ENCODE results near the gene EFCAB5. TPM values are rescaled to one million over a fixed set of nuclear protein-coding genes. Genes with fewer than 3 reads are reported as not detected.

The EFCAB5 gene
- total and polyA plus RNA-seq, 2 of the 13 experiments (the other 11 are each of a cell fraction or from before 2014, with no cell fraction given), result 0.15 TPM; not detected in 1

DNA sequence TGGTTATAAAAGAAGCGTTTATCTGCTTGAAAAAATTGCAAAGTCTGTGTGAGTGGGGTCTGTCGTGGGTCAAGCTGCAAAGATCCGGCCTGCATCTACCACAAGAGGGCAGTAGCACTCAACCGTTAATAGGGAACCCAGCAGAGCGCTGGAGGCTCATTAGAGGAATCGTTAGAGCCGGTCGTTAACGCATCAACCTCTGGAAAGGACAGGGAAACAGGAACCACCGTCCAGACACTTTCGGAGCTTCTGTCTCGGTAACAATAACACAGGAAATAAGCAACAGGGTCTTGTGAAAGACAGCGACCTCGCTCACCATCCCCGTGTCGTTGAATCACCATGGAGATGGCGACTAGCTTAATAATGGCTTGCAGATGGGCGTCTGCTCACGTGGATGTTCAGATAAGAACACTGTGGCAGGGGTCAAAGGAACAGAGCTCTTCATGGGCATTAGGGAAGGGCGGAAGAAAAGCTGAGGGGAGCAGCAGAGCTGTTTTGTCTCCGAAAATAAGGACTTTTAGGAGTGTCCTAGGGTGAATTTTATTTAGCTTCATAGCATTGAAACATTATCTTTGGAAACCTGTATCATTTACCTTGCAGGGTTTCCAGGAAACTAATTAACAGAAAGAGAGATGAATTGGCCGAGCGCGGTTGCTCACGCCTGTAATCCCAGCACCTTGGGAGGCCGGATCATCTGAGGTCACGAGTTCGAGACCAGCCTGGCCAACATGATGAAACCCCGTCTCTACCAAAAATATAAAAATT lies 163.3 kb downstream of the EFCAB5 start (continued):
- TF ChIP-seq CENPT (CRISPR knock-in tag; IDR thresholded peaks at IDR 0.05; ENCODE audit: low read depth) (no peak), ZSCAN30 (CRISPR knock-in tag; IDR thresholded peaks at IDR 0.05) (no peak), ZNF547 (CRISPR knock-in tag; IDR thresholded peaks at IDR 0.05) (no peak), ATF2 (CRISPR knock-in tag; IDR thresholded peaks at IDR 0.05) (no peak), ZNF816 (CRISPR knock-in tag; IDR thresholded peaks at IDR 0.05; ENCODE audit: borderline replicate concordance) (no peak), ZBTB40 (IDR thresholded peaks at IDR 0.05) (no peak), ZBTB40 (CRISPR knock-in tag; IDR thresholded peaks at IDR 0.05) (0 out of 2 replicates have a peak, but pooled peaks have one; percentile 44), ZBTB14 (CRISPR knock-in tag; IDR thresholded peaks at IDR 0.05) (no peak)
- TF ChIP-seq, protein P1, sequence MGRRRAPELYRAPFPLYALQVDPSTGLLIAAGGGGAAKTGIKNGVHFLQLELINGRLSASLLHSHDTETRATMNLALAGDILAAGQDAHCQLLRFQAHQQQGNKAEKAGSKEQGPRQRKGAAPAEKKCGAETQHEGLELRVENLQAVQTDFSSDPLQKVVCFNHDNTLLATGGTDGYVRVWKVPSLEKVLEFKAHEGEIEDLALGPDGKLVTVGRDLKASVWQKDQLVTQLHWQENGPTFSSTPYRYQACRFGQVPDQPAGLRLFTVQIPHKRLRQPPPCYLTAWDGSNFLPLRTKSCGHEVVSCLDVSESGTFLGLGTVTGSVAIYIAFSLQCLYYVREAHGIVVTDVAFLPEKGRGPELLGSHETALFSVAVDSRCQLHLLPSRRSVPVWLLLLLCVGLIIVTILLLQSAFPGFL (CRISPR knock-in tag; IDR thresholded peaks at IDR 0.05), result 0 out of 2 replicates have a peak, but pooled peaks have one; percentile 43
- TF ChIP-seq, protein P2, sequence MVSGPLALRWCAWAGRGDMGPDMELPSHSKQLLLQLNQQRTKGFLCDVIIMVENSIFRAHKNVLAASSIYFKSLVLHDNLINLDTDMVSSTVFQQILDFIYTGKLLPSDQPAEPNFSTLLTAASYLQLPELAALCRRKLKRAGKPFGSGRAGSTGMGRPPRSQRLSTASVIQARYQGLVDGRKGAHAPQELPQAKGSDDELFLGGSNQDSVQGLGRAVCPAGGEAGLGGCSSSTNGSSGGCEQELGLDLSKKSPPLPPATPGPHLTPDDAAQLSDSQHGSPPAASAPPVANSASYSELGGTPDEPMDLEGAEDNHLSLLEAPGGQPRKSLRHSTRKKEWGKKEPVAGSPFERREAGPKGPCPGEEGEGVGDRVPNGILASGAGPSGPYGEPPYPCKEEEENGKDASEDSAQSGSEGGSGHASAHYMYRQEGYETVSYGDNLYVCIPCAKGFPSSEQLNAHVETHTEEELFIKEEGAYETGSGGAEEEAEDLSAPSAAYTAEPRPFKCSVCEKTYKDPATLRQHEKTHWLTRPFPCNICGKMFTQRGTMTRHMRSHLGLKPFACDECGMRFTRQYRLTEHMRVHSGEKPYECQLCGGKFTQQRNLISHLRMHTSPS (CRISPR knock-in tag; IDR thresholded peaks at IDR 0.05; ENCODE audit: low read depth), result no peak
- TF ChIP-seq, protein P3, sequence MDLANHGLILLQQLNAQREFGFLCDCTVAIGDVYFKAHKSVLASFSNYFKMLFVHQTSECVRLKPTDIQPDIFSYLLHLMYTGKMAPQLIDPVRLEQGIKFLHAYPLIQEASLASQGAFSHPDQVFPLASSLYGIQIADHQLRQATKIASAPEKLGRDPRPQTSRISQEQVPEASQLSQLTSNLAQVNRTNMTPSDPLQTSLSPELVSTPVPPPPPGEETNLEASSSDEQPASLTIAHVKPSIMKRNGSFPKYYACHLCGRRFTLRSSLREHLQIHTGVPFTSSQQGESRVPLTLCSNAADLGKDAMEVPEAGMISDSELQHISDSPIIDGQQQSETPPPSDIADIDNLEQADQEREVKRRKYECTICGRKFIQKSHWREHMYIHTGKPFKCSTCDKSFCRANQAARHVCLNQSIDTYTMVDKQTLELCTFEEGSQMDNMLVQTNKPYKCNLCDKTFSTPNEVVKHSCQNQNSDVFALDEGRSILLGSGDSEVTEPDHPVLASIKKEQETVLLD (CRISPR knock-in tag; IDR thresholded peaks at IDR 0.05; ENCODE audit: low read depth), result no peak
